ENCODE results near the gene SPAAR. TPM values are rescaled to one million over a fixed set of nuclear protein-coding genes. Genes with fewer than 3 reads are reported as not detected.

SPAAR gene
- under 1 TPM in 1 of 2 donors, not detected in 1; 0.29 TPM for total RNA-seq
- not detected for polyA plus RNA-seq (2013, experiment 1 of 2)
- polyA plus RNA-seq (2013, experiment 2 of 2) = not detected
- long read RNA-seq, experiment 1 = 0 reads
- long read RNA-seq, experiment 2 = 0 reads
- long read RNA-seq, experiment 3 = 0 reads
- long read RNA-seq, experiment 4 = 0 reads

GRCh38 chr9:35909274-35909673 is at the start of gene SPAAR:
TSS of gene SPAAR (plus strand) at chr9:35909490. CDS start at chr9:35910464, 974 bp downstream.
- peaks cover 13% of the 10 kb centered on the region for H3K4me1 ChIP-seq (ENCODE audit: control insufficient read depth, insufficient read depth, low read length)
- peak within 1 kb of the TSS; percentile 85 for H3K27ac ChIP-seq (ENCODE audit: low read depth, low read length)
- no peak for TF ChIP-seq CTCF (conservative IDR thresholded peaks at IDR 0.05)
- no peaks in the 10 kb centered on the region for H3K36me3 Mint-ChIP-seq (ENCODE audit: low read depth)
- peaks cover 11% of the 10 kb centered on the region for H3K27me3 Mint-ChIP-seq (ENCODE audit: insufficient read depth)
- no peaks in the 10 kb centered on the region for H3K36me3 ChIP-seq (ENCODE audit: control insufficient read depth, insufficient read depth, low read length)
- H3K27me3 ChIP-seq (ENCODE audit: control insufficient read depth, insufficient read depth, low read length, poor library complexity, severe bottlenecking) = no peaks in the 10 kb centered on the region
- peaks cover 29% of the 10 kb centered on the region for H3K4me1 Mint-ChIP-seq
- DNase-seq = peak; percentile 73
- no peak within 1 kb of the TSS for H3K4me3 Mint-ChIP-seq
- H3K9me3 Mint-ChIP-seq = no peaks in the 10 kb centered on the region
- H3K27ac Mint-ChIP-seq = peak within 1 kb of the TSS; percentile 75
- no peaks in the 10 kb centered on the region for H3K9me3 ChIP-seq (ENCODE audit: control insufficient read depth, low read length)
- no peak within 1 kb of the TSS for H3K9ac ChIP-seq (ENCODE audit: extremely low read depth, low read length, poor library complexity, severe bottlenecking)
- 91 to 93% methylated on average over 10 to 11 of the region's 11 CpGs for WGBS, 2 experiments (ENCODE audit: insufficient coverage in 1 of 2, insufficient read length in 1 of 2)
- H3K4me3 ChIP-seq (ENCODE audit: low read length) = no peak within 1 kb of the TSS

- Histone ChIP-seq H3K9me3 (ENCODE audit: control insufficient read depth, low read length) (no peaks in the 10 kb centered on the region), H3K9ac (ENCODE audit: extremely low read depth, low read length, poor library complexity, severe bottlenecking) (no peak overlapping the region), H3K4me1 (ENCODE audit: control insufficient read depth, insufficient read depth, low read length) (no peaks in the 10 kb centered on the region), H3K4me3 (ENCODE audit: low read length) (no peak overlapping the region), H3K27ac (ENCODE audit: low read depth, low read length) (no peak overlapping the region), H3K27me3 (ENCODE audit: control insufficient read depth, insufficient read depth, low read length, poor library complexity, severe bottlenecking) (peaks cover 10% of the 10 kb centered on the region), H3K36me3 (ENCODE audit: control insufficient read depth, insufficient read depth, low read length) (no peaks in the 10 kb centered on the region)
- H3K27ac Mint-ChIP-seq = no peak overlapping the region
- H3K27me3 Mint-ChIP-seq (ENCODE audit: insufficient read depth) = peaks cover 41% of the 10 kb centered on the region
- H3K9me3 Mint-ChIP-seq = no peaks in the 10 kb centered on the region
- peak; percentile 28 for DNase-seq
- no peak for TF ChIP-seq CTCF (conservative IDR thresholded peaks at IDR 0.05)
- peaks cover 3% of the 10 kb centered on the region for H3K4me1 Mint-ChIP-seq
- WGBS, 2 experiments (ENCODE audit: insufficient coverage in 1 of 2, insufficient read length in 1 of 2) = 84 to 90% methylated on average over 2 to 3 of the region's 3 CpGs
- no peak overlapping the region for H3K4me3 Mint-ChIP-seq
- H3K36me3 Mint-ChIP-seq (ENCODE audit: low read depth) = no peaks in the 10 kb centered on the region
Observed at GRCh38 chr9:35859990-35860339, 49.3 kb upstream of the SPAAR start.

- peaks cover 43% of the 10 kb centered on the region for H3K27me3 Mint-ChIP-seq (ENCODE audit: insufficient read depth)
- H3K9me3 ChIP-seq (ENCODE audit: control insufficient read depth, low read length) = no peaks in the 10 kb centered on the region
- H3K9me3 Mint-ChIP-seq = no peaks in the 10 kb centered on the region
- no peak overlapping the region for H3K9ac ChIP-seq (ENCODE audit: extremely low read depth, low read length, poor library complexity, severe bottlenecking)
- H3K4me3 ChIP-seq (ENCODE audit: low read length) = no peak overlapping the region
- peaks cover 3% of the 10 kb centered on the region for H3K4me1 Mint-ChIP-seq
- 71 to 82% methylated on average over 11 to 12 of the region's 12 CpGs for WGBS, 2 experiments (ENCODE audit: insufficient coverage in 1 of 2, insufficient read length in 1 of 2)
- H3K36me3 ChIP-seq (ENCODE audit: control insufficient read depth, insufficient read depth, low read length) = no peaks in the 10 kb centered on the region
- no peak overlapping the region for H3K27ac ChIP-seq (ENCODE audit: low read depth, low read length)
- H3K36me3 Mint-ChIP-seq (ENCODE audit: low read depth) = no peaks in the 10 kb centered on the region
- peak; percentile 45 for DNase-seq
- H3K27me3 ChIP-seq (ENCODE audit: control insufficient read depth, insufficient read depth, low read length, poor library complexity, severe bottlenecking) = peaks cover 10% of the 10 kb centered on the region
- no peak overlapping the region for H3K27ac Mint-ChIP-seq
- TF ChIP-seq CTCF (conservative IDR thresholded peaks at IDR 0.05) = no peak
- no peaks in the 10 kb centered on the region for H3K4me1 ChIP-seq (ENCODE audit: control insufficient read depth, insufficient read depth, low read length)
- no peak overlapping the region for H3K4me3 Mint-ChIP-seq
Observed at GRCh38 chr9:35861161-35861897, 48.0 kb upstream of the SPAAR start.
